ENCODE measurements around the gene NDUFAF4.

The NDUFAF4 gene

DNA sequence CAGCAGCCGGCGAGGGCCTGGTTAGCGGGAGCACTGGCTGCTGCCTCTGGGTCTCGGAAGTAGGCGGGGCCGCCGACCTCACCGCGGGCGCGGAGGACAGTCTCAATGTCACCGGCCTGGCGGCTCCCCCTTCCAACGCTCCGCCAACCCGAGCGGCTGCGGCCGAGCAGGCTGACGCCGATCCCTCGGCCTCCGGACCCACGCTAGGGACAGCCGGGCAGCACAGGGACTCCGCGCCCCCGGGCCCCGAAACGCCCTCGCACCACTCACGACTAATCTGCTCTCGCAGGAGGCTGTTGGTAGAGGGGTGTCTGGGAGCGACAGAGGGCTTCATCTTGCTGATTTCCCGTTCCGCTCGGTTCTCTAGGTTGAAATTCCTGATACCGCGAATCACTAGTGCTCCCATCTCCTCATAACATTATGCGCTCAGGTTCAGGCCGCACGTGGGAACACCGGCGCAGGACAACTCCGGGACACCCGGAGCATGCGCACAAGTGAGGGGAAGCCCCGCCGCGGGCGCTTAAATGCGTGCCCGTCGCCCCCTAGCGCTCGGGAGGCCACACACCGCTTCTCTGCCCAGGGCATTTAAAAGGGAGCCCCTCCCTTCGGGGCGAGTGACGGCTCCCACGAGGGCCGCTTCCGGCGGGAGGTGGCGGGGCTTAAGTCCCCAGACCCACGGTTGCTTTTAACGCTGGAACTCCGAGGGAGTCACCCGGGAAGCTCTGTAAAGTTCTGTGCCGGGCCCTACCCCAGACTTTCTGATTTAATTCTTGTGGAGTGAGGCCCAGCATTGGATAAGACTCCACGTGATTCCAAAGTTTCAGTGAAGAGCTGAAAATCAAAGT is at the start of gene NDUFAF4:
NDUFAF4 (minus strand) TSS at position 496 of the 845 bp plus-strand sequence; CDS start at position 406, 90 bp downstream.
- DNase-seq (ENCODE audit: low spot score) = peak; percentile 95

DNA sequence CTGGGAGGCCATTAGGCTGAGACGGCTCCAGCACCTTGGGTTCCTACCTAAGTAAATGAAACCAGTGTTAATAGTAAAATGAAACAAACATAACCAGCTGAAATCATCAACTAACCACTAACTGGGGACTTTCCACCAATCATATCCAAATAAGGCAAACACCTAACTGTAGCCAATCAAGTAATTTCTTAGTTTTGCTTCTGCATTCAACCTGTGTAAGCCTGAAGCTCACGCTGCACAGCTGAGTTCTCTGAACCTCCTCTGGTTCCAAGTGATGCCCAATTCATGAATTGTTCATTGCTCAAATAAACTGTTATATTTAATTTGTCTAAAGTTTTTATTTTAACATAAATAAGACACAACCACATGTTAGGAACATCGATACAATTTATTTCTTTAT is 49.4 kb upstream of the NDUFAF4 start:
- DNase-seq (ENCODE audit: low spot score) = no peak

DNA sequence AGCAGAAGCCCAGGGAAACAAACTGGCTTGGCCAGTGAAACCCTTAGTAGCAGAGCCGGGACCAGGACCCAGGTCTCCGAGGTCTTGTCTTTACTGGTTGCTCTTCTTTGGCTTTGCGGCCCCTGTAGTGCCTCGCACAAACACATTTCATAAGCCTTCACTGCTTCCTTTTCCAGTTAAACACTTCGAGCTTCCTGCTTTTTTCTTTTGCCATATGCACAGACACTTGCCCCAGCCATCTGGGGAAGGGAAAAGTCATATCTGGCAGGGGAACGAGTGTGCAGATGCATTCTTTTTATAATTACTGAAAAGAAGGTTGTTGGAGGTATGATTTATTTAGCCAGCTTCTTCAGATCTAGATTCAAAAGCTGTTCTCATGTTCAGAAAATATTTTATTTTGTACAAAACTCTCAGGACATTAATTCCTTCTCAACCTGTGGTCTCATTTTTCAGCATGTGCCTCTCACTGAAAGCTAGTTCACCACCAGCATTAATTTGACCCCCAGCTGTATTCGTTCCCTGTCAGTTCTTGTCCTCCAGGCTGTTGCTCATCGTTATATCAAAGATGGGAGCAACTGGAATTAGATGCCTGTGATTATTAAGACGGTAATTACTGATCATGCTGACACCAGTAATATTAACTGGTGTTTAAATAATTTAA is 46.0 kb upstream of the NDUFAF4 start:
- DNase-seq (ENCODE audit: low spot score) = no peak

DNA sequence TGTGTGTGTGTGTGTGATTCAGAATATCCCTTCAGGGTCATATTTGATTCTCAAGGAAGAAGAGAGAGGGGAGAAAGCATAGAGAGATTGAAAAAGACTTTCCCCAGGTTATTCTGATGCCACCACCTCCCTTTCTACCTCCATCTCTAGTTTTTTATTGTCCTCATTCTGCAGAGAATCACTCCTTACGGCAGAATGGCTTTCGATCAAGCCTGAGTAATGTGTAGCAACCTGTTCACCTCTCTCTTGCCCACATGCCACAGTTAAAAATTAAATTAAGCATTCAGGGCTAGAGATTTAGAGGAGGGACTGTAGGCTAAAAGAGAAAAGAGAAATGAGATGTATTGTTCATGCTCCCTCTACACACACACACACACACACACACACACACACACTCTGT is 45.0 kb upstream of the NDUFAF4 start:
- DNase-seq (ENCODE audit: low spot score) = no peak

DNA sequence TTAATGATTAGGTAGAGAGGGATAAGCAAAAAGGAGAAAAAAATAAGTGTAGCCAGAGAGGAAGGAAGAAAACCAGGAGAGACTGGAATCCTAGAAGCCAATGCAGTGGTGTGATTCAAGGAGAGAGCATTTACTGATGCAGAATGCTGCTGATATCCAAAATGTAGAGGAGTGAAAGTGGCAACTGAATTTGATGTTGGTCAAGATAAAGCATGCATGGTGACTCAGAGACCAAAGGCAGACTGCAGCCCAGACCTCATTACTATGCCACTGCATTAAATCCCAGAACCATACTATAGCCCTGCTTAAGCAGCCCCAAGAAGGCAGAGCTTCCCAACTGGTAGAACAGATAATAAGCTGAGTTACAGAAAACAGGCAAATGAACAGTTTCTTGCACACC is 42.6 kb upstream of the NDUFAF4 start:
- DNase-seq (ENCODE audit: low spot score) = no peak

DNA sequence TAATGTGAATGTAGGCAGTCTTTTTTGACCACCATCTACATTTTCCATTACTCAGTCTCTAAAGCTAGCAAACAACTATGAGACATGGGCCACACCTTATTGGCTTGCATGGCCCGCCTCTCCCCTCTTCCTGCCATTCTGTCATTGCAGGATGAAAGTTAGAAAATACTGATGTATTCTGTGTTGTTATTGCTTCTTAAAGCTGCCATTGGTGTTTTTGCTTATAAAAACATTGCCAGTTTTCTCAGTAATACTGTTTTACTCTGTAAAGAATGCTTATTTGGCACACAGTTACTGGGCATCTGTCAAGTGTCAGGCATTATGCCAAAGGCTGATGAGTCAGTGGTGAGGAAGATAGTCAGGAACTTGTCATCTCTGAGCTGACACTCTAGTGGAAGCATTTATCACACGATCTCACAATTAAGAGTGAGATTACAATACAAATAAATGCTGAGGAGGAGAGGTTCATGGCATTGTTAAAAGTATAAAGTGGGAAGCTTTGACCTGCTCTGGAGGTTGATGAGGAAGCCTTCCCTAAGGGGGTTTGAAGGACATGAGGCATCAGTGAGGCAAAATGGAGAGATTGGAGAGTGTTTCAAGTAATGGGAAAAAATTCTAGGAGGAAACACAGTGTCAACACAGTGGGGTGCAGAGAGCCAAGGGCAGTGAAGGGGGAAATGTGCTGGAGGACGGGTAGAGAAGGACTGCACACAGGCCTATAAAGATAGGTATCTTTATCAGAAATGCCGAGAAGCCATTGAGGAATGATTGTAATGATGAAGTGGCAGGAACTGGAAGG is 41.5 kb upstream of the NDUFAF4 start:
- no peak for DNase-seq (ENCODE audit: low spot score)

DNA sequence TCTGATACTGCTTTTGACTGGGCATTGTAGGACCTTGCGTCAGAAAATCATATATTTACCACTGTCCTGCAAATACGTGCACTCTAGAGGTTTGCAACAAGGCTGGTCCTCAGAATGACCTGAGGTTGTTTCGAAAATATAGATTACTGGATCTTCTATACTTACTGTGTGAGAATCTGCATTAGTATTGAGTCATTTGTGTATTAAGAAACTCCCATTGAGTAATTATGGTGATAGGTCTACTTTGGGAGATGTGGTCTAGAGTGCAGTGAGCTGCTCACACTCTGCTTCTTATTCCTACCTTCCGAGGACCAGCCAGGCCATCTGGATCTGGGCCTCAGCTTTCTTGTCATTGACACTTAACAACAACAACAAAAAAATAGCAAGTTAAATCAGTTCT is 36.4 kb upstream of the NDUFAF4 start:
- no peak for DNase-seq (ENCODE audit: low spot score)

DNA sequence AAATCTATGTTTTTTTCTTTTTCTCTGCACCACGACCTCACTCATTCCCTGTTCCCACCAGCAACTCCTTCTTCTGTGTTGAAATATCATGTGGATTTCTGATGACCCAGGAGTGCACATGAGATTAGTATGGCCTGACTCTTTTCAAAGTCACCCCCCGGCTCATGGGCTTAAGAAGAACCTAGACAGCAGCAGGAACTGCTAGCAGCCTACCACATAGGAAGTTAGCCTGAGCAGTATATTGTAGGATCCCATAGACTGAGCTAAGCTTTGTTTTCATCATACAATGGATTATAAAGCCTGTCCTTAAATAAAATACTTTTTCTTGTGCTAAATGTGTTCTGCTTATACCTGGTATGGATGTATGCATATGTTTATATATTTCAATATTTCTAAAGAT is 33.5 kb upstream of the NDUFAF4 start:
- no peak for DNase-seq (ENCODE audit: low spot score)

DNA sequence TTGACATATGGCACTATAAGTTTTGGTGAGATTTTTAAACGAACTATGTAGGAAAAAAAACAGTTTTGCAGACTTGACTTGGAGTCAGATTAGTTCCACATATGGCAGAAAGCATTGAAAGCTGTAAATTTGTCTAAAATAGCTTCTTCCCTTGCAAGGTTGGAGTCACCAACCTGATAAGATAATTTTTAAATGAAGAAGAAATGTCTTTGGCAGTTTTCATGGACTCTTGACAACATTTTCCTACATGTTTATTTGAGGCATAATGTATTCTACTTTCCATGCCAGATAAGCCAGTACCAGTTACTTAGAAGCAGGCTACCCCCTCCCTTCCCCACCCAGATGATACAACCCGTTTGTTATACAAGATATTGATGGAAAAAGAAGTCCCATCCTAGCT is 32.0 kb upstream of the NDUFAF4 start:
- DNase-seq (ENCODE audit: low spot score) = no peak

DNA sequence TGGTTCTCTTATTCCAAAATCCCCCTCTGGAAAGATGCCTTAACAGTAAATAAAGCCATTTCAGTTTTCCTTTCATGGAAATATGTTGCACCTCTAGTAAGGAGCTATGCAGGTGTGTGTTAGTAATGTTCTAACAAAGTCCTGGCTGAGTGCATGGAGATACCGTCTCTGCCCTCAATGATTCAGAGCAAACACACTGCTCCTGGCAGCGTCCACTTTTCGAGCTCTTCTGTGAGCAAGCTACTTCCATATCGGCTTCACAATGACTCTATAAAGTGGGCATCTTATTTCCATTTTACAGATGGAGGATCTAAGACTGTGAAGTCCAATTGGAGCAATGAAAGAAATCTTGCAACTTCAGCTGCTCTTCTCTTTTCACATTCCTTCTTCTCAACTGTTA is 30.0 kb upstream of the NDUFAF4 start:
- DNase-seq (ENCODE audit: low spot score) = no peak

DNA sequence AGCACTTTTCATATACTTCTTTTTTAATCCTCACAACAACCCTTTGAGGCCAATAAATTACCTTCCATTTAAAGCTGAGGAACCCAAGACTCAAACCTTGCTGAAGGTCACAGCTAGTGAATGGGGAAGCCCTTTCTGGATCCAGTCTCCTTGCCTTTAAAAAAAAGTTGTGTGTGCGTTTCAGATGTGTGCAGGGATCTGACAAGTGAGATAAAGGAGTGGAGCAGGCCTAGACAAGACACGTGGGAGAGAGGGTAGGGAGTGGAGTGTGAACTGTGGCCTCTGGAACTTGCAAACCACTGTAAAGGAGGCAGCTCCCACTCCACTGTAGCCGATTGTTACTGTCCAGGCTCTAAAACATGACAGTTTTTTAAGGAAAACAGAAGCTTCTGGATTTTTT is 28.7 kb upstream of the NDUFAF4 start:
- no peak for DNase-seq (ENCODE audit: low spot score)

DNA sequence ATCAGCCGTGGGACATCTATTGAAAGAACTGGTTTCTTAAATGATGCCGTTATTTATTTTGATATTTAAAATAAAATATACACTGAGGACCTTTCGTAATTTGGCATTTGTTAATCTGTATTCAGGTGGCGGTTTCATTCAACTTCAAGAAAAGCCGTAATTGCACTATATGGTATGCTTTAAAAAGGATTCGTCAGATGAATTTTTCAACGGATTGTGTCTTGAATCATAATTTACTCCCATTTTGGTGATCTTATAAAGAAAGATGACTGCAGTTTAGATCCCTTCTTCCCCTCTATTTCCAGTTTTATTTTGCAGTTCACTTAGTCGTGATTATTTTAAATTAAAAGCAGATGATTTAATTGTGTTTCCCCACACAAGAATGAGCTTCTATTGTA is 27.6 kb upstream of the NDUFAF4 start:
- DNase-seq (ENCODE audit: low spot score) = no peak

DNA sequence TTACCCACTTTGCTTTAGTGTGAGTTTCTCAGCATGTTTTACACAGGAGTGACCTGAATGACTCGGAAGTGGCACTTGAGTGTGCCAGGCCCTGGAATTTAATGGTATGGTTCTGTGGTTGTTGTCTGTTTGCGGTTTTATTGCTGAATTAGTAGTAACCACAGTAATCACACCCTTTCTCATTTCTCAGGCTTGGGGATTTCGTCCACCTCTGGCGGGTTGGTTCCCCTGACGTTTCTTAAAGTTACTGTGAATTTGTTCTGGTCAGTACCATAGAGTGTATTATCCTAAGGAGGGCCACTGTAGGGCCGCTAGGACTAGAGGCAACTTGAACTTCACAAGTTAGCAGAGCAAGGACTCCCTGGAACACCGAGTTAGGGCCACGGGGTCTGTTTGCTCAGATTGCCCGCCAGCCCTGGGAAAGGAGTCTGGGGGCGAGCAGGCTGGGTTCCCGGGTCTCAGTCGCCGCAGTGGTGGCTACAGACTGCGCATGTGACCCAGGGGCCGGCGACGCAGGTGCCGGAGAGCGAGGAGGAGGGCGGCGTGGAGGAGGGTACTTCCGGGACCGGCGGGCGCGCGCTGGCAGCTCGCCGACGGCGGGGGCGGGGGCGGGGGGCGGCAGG is 26.3 kb upstream of the NDUFAF4 start:
- DNase-seq (ENCODE audit: low spot score) = no peak

DNA sequence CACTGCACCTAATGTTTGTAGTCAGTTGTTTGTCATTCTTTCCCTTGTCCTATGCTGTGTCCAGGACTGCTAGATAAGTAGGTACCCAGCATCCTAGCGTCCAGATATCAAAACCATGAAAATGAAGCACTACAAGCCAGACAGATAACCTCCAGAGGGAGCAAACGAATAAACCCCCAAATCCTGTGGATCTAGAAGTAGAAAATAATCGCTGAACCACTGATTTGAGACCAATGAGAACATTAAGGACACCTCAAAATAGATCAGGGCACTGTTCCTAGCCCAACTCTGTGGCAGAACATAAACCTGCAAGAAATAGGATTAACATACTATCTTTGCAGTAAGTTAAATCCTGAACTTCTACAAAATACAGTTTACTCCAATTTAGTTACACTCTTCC is 25.7 kb upstream of the NDUFAF4 start:
- DNase-seq (ENCODE audit: low spot score) = no peak

DNA sequence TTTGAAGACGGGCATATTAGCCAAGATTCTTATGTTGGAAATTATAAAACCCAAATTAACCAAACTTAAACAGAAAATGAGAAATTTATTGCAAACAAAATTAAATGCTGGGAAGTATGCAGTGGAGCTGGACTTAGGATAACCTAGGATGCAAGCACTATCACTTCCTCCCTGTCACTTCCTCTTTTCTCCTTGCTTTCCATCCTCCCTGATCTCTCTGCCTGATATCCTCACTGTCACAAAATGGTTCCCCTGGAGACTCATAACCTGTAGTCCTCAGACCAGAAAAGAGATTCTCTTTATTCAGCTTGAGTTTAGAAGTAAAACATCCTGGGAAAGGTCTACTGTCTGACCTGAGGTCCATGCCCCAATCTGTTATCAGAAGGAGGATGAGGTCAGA is 19.4 kb upstream of the NDUFAF4 start:
- no peak for DNase-seq (ENCODE audit: low spot score)

DNA sequence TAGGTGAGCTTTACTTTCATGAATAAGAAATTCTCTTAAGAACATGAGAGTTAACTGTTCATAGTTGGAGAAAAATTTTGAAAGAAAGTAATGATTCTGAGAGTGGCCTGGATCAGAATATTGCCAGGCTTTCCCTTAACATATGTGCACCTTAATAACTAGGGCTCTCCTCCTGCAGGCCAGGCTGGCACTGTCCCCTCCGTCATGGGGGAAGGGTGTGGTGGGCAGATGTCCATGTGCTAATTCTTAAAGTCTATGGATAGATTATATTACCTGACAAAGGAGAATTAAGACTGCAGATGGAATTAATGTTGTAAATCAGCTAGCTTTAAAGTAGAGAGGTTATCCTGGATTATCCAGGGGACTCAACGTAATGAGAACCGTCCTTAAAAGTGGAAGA is 15.9 kb upstream of the NDUFAF4 start:
- no peak for DNase-seq (ENCODE audit: low spot score)

DNA sequence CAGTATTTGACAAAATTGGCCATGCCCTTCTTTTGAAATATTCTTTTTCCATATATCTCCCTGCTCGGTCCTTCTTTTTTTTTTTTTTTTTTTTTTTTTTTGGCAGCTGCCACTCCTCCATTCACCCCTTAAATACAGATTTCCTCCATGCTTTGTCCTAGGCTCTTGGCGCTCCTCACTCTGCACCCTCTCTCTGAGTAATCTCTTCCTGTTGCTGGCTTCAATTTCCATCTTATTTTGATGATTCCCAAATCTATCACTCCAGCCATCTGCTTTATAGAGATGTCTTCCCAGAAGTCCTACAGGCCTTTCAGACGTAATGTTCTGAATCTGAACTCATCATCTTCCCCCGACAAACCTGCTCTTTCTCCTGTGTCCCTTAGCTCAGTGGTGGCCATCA is 14.1 kb upstream of the NDUFAF4 start:
- DNase-seq (ENCODE audit: low spot score) = no peak

DNA sequence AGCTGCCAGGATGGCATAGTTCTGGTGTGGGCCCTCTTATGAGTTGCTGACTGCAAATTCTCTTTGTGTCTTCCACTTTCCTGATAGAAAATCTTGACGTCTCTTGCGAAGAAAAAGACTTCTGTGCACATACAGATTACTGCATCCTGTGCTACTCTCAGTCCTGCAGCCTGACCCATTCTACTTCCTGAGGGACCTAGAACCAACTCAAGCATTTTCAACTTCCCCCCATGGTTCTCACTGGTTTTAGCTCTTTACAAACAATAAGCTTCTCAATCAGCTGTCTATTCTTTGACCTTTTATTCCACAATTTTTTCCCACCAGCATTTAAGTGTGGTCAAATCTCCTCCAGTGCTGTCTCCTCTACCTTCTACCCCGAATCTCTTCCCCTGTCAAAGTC is 13.5 kb upstream of the NDUFAF4 start:
- no peak for DNase-seq (ENCODE audit: low spot score)

DNA sequence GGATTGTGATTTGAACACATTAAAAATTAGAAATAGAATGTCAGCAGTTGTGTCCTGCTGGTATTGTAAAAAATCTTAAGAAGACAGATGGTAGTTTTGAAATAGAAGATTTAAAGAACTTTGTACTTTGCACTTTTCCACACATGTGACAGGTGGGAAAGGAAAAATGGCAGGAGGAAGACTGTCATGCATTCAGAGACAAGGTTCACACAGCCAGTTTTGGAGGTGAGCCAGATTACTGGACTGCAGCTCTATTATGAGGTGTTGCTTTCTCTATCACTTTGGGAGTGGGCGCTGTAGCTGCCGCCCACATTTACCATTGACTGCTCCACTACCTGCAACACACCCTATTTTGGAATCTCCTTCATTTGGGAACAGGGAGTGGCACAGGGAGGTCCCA is 12.1 kb upstream of the NDUFAF4 start:
- DNase-seq (ENCODE audit: low spot score) = no peak

DNA sequence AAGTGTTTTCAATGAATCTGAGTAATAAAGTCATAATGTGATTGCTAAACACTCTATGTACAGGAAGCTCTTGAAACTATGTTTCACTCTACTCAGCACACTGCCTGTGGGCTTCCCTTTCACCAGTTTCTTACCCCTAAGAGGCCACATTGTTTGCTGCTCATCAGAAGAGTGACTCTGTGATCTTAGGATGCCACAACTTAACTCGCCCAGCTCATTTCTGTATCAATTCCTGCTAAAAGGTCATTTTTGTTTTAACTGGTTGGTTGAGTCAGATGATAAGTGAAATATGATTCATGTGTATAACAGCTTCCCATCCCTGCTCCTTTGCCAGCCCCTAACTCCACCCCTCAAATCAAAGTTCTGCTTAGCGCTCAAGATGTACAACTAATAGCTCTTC is 9.8 kb upstream of the NDUFAF4 start:
- no peak for DNase-seq (ENCODE audit: low spot score)

DNA sequence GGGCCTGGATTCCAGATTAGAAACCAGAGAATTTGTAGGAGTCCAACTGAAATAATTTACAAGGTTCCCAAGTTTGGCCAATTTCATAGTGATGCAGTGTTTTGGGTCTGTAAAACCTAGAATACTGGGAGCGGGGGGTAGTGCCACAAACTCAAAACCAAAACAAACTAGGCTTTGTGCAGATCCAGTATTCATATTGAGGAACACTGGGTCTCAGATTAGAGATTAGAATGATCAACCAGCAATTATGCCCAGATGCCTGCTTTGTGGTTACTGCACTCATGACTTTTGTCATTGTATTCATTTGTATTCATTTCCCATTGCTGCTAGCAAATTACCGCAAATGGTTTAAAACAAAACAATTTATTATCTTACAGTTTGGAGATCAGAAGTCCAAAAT is 3.2 kb upstream of the NDUFAF4 start:
- no peak for DNase-seq (ENCODE audit: low spot score)

DNA sequence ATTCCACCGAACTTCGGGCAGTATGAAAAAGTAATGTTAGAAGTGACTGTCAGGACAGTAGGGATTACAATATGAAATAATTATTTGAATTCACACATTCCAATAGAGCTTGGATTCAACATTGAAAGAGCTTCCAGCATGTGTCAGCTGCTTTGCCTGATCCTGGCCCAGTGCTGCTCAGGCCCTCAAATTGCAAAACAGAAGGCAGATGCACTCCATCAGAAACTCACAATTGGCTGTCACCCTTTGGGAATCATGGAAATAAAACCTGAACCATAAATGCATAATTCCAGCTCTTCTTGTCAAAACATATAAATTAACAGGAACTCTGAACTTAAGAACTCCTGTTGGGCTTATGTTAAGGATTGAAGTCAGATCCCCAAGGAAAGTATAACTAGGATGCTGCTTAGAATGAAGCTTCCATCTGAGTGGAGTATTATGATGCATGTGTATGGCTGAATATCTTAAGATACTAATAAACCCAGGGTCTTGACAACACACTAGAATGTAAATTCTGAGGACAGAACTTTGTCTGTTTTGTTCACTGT is 1.8 kb upstream of the NDUFAF4 start:
- DNase-seq (ENCODE audit: low spot score) = no peak

All from HuH-7 (cell line).